A549 (cell line): Measurements from ENCODE around the gene FOXJ3.

ENCODE experiments used
- BHLHE40 ChIP-seq: IDR thresholded peaks from 2 replicates; pipeline ENCODE4 v1.6.1; 2012; ENCODE audit warnings: low read depth, low read length, inconsistent platforms
- CBX8 ChIP-seq: fragments of 200-600 bp; sonication (generic); IDR thresholded peaks from 2 replicates; pipeline ENCODE4 v1.6.1; 2016
- KDM5A ChIP-seq: fragments of 200-600 bp; sonication (generic); IDR thresholded peaks from 2 replicates; pipeline ENCODE4 v1.6.1; 2016; ENCODE audit warnings: antibody characterized with exemption, mild to moderate bottlenecking
- POLR2A ChIP-seq: IDR thresholded peaks from 2 replicates; pipeline ENCODE4 v1.6.1; 2012; ENCODE audit warnings: mild to moderate bottlenecking, low read length
- POLR2AphosphoS2 ChIP-seq: conservative IDR thresholded peaks from 2 replicates; pipeline ENCODE4 v1.6.1; 2012; ENCODE audit warnings: low read length, improper control_type of control experiment, inconsistent platforms
- TP53 ChIP-seq: fragments of 250-450 bp; sonication (Bioruptor Pico); IDR thresholded peaks from 2 replicates; pipeline ENCODE4 v1.5.0; 2021; ENCODE audit warnings: mild to moderate bottlenecking, moderate library complexity
- TF ChIP-seq, protein P1 (sequence below): fragments of >200 bp; sonication (Bioruptor Twin); formaldehyde crosslinking; IDR thresholded peaks from 3 replicates; pipeline ENCODE4 v1.5.1; 2016
- TF ChIP-seq, protein P2 (sequence below): fragments of 200-600 bp; sonication (generic); IDR thresholded peaks from 2 replicates; pipeline ENCODE4 v1.6.1; 2016; ENCODE audit warnings: antibody characterized with exemption, mild to moderate bottlenecking, moderate library complexity
- TF ChIP-seq, protein P3 (sequence below): IDR thresholded peaks from 2 replicates; pipeline ENCODE4 v1.6.1; 2012
- TF ChIP-seq, protein P4 (sequence below): IDR thresholded peaks from 2 replicates; pipeline ENCODE4 v1.6.1; 2012; ENCODE audit warnings: low read depth, borderline replicate concordance

DNA sequence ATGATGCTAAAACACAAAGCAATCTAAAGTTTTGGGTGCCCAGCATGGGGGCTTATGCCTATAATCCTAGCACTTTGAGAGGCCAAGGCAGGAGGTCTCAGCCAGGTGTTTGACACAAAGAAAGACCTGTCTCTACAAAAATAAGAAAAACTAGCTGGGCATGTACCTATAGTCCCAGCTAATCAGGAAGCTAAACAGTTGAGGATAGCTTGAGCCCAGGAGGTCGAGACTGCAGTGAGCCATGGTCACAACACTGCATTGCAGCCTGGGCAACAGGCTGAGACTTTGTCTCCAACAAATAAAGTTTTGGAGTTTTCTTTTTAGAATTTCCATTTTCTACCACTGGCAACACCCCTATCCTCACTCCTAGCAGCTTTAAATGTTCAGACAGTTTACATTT lies 115.4 kb downstream of the FOXJ3 start:
- TF ChIP-seq, protein P1, sequence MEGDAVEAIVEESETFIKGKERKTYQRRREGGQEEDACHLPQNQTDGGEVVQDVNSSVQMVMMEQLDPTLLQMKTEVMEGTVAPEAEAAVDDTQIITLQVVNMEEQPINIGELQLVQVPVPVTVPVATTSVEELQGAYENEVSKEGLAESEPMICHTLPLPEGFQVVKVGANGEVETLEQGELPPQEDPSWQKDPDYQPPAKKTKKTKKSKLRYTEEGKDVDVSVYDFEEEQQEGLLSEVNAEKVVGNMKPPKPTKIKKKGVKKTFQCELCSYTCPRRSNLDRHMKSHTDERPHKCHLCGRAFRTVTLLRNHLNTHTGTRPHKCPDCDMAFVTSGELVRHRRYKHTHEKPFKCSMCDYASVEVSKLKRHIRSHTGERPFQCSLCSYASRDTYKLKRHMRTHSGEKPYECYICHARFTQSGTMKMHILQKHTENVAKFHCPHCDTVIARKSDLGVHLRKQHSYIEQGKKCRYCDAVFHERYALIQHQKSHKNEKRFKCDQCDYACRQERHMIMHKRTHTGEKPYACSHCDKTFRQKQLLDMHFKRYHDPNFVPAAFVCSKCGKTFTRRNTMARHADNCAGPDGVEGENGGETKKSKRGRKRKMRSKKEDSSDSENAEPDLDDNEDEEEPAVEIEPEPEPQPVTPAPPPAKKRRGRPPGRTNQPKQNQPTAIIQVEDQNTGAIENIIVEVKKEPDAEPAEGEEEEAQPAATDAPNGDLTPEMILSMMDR: no peak
- no peak for TF ChIP-seq BHLHE40
- TF ChIP-seq TP53 (CRISPR knock-in tag): no peak
- TF ChIP-seq, protein P2, sequence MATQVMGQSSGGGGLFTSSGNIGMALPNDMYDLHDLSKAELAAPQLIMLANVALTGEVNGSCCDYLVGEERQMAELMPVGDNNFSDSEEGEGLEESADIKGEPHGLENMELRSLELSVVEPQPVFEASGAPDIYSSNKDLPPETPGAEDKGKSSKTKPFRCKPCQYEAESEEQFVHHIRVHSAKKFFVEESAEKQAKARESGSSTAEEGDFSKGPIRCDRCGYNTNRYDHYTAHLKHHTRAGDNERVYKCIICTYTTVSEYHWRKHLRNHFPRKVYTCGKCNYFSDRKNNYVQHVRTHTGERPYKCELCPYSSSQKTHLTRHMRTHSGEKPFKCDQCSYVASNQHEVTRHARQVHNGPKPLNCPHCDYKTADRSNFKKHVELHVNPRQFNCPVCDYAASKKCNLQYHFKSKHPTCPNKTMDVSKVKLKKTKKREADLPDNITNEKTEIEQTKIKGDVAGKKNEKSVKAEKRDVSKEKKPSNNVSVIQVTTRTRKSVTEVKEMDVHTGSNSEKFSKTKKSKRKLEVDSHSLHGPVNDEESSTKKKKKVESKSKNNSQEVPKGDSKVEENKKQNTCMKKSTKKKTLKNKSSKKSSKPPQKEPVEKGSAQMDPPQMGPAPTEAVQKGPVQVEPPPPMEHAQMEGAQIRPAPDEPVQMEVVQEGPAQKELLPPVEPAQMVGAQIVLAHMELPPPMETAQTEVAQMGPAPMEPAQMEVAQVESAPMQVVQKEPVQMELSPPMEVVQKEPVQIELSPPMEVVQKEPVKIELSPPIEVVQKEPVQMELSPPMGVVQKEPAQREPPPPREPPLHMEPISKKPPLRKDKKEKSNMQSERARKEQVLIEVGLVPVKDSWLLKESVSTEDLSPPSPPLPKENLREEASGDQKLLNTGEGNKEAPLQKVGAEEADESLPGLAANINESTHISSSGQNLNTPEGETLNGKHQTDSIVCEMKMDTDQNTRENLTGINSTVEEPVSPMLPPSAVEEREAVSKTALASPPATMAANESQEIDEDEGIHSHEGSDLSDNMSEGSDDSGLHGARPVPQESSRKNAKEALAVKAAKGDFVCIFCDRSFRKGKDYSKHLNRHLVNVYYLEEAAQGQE: no peak
- TF ChIP-seq, protein P3, sequence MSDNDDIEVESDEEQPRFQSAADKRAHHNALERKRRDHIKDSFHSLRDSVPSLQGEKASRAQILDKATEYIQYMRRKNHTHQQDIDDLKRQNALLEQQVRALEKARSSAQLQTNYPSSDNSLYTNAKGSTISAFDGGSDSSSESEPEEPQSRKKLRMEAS: no peak
- no peak for TF ChIP-seq POLR2A
- no peak for TF ChIP-seq KDM5A
- TF ChIP-seq, protein P4, sequence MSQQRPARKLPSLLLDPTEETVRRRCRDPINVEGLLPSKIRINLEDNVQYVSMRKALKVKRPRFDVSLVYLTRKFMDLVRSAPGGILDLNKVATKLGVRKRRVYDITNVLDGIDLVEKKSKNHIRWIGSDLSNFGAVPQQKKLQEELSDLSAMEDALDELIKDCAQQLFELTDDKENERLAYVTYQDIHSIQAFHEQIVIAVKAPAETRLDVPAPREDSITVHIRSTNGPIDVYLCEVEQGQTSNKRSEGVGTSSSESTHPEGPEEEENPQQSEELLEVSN: no peak
- TF ChIP-seq CBX8: no peak
- no peak for TF ChIP-seq POLR2AphosphoS2
